ENCODE results near the gene CD36. TPM values are rescaled to one million over a fixed set of nuclear protein-coding genes. Genes with fewer than 3 reads are reported as not detected.
A peak's percentile ranks its signal among the peaks of the same experiment; 100 is the strongest.

CD36 gene
- total RNA-seq, 1 donor from 2014 or later: 1.6 TPM

DNA sequence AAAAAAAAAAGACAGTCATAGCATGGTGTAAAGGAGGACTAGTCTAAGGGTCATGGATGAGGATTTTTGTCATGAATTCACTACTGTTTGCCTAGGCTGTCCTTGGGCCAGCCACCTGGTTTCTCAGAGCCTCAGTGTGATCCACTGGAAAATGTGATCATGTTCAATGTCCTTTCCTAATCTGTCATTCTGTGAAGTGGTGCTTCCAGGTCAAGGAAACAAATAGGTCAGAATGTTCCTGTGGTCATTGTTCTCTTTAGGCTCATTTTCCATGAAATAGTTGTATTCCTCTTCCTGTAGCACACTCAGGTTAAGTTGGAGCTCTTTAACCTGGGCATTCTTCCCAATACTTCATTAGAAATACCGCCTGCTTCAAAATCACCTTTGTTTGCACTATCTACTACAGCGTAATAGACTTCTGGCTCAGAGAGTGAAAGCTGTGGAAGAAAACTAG lies 16.5 kb downstream of the CD36 start:
- Histone ChIP-seq H3K4me2 (no peak overlapping the region), H3K36me3 (no peaks in the 10 kb centered on the region), H3K4me3 (no peak overlapping the region), H3F3A (ENCODE audit: low read depth) (no peaks in the 10 kb centered on the region), H3K27me3 (no peaks in the 10 kb centered on the region), H3K9me3 (ENCODE audit: low read depth) (no peaks in the 10 kb centered on the region), H4K20me1 (ENCODE audit: low read depth) (no peaks in the 10 kb centered on the region), H2AFZ (replicated peaks) (no peak overlapping the region), H3K79me2 (ENCODE audit: low read depth) (no peaks in the 10 kb centered on the region), H3K4me1 (no peaks in the 10 kb centered on the region), H3K27ac (no peak overlapping the region), H3K9ac (no peak overlapping the region)
- Mint-ChIP-seq H3K36me3 (no peaks in the 10 kb centered on the region), H3K4me1 (no peaks in the 10 kb centered on the region), H3K9me3 (no peaks in the 10 kb centered on the region), H3K4me3 (no peak overlapping the region), H3K27me3 (ENCODE audit: insufficient read depth, low read depth) (peaks cover 2% of the 10 kb centered on the region), H3K27ac (no peak overlapping the region)
- no peak for DNase-seq (ENCODE audit: low spot score)
- TF ChIP-seq EZH2 (IDR thresholded peaks at IDR 0.05) (no peak), EZH2phosphoT487 (IDR thresholded peaks at IDR 0.05) (no peak)
- TF ChIP-seq, protein P1, sequence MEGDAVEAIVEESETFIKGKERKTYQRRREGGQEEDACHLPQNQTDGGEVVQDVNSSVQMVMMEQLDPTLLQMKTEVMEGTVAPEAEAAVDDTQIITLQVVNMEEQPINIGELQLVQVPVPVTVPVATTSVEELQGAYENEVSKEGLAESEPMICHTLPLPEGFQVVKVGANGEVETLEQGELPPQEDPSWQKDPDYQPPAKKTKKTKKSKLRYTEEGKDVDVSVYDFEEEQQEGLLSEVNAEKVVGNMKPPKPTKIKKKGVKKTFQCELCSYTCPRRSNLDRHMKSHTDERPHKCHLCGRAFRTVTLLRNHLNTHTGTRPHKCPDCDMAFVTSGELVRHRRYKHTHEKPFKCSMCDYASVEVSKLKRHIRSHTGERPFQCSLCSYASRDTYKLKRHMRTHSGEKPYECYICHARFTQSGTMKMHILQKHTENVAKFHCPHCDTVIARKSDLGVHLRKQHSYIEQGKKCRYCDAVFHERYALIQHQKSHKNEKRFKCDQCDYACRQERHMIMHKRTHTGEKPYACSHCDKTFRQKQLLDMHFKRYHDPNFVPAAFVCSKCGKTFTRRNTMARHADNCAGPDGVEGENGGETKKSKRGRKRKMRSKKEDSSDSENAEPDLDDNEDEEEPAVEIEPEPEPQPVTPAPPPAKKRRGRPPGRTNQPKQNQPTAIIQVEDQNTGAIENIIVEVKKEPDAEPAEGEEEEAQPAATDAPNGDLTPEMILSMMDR (IDR thresholded peaks at IDR 0.05): no peak

DNA sequence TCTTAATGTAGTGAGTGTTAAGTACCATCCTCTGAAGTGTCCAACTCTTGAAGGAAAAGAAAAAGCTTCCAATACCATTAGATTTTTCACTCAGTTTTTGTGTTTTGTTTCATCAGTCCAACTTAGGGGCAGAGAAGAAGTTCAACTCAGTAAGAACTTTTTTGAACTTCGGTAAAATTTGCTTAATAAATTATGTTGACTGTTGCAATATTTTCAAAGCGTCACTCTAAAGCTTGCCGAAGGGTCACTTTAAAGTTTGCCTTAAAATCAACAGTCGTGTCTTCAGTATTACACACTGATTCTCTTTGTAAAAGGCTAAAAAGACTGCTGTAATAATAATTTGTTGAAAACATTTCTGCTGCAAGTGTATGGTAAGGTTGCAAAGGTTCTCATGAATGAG lies 17.6 kb downstream of the CD36 start:
- no peak overlapping the region for H2AFZ ChIP-seq (replicated peaks)
- H3K27me3 ChIP-seq: no peaks in the 10 kb centered on the region
- Mint-ChIP-seq H3K36me3 (no peaks in the 10 kb centered on the region), H3K4me3 (no peak overlapping the region), H3K27ac (no peak overlapping the region), H3K9me3 (no peaks in the 10 kb centered on the region), H3K4me1 (no peaks in the 10 kb centered on the region), H3K27me3 (ENCODE audit: insufficient read depth, low read depth) (peaks cover 2% of the 10 kb centered on the region)
- H3K36me3 ChIP-seq: no peaks in the 10 kb centered on the region
- DNase-seq (ENCODE audit: low spot score): no peak
- H3K9me3 ChIP-seq (ENCODE audit: low read depth): no peaks in the 10 kb centered on the region
- H3K4me1 ChIP-seq: no peaks in the 10 kb centered on the region
- H3K4me2 ChIP-seq: no peak overlapping the region
- no peaks in the 10 kb centered on the region for H3F3A ChIP-seq (ENCODE audit: low read depth)
- H3K4me3 ChIP-seq: no peak overlapping the region
- H4K20me1 ChIP-seq (ENCODE audit: low read depth): no peaks in the 10 kb centered on the region
- H3K27ac ChIP-seq: no peak overlapping the region
- no peak overlapping the region for H3K9ac ChIP-seq
- TF ChIP-seq, protein P1 (IDR thresholded peaks at IDR 0.05): no peak
- TF ChIP-seq EZH2 (IDR thresholded peaks at IDR 0.05) (no peak), EZH2phosphoT487 (IDR thresholded peaks at IDR 0.05) (no peak)
- no peaks in the 10 kb centered on the region for H3K79me2 ChIP-seq (ENCODE audit: low read depth)

DNA sequence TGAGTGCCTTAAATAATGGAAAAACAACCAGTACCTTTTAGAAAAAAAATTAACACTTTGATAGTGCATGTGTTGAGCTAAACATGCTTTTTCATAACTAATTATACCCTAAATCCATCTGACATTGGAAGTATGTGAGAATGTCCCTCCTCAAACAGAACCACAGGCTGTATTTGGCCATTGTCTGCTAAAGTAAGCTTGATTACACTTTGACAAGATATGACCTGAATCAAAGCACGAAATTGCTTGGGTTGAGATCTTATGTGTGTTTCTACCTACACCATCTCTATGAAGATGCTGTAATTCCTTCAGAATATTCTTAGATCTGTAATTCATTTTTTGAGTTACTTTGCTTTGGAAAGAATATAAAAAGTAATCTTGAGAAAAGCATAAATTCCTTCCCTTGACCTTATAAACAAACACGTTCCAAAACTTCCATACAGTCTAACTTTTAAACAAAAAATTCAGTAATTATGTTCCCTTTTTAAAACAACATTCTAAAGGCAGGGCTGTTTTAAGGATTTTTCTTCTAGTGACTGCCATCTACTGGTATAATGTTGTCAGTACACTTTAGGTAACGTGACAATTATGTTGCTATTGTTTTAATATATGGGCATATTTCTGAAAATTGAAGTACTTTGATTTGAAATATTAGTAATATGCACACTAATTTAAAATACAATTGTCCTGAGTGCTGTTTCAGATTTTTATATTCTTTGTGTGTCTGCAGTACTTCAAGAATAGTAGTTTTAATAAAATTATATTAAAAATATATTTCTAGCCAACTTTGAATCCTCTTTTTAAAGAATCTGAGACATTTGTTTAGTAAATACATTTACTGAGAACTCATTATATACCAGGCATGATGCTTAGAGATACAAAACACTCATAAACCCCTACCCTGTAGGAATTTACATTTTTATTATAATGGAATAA lies 20.9 kb downstream of the CD36 start:
- no peak for TF ChIP-seq EZH2phosphoT487 (IDR thresholded peaks at IDR 0.05)
- no peak for TF ChIP-seq EZH2 (IDR thresholded peaks at IDR 0.05)
- TF ChIP-seq, protein P1 (IDR thresholded peaks at IDR 0.05): peak; percentile 78
- H3K4me3 Mint-ChIP-seq: no peak overlapping the region
- Histone ChIP-seq H3K36me3 (no peaks in the 10 kb centered on the region), H3K4me3 (no peak overlapping the region), H4K20me1 (ENCODE audit: low read depth) (no peaks in the 10 kb centered on the region), H2AFZ (replicated peaks) (peak overlapping the region; percentile 10), H3K4me1 (no peaks in the 10 kb centered on the region), H3K4me2 (no peak overlapping the region), H3K27me3 (no peaks in the 10 kb centered on the region), H3K79me2 (ENCODE audit: low read depth) (no peaks in the 10 kb centered on the region), H3K27ac (no peak overlapping the region), H3K9me3 (ENCODE audit: low read depth) (no peaks in the 10 kb centered on the region), H3K9ac (no peak overlapping the region), H3F3A (ENCODE audit: low read depth) (no peaks in the 10 kb centered on the region)
- peaks cover 2% of the 10 kb centered on the region for H3K27me3 Mint-ChIP-seq (ENCODE audit: insufficient read depth, low read depth)
- no peak overlapping the region for H3K27ac Mint-ChIP-seq
- no peaks in the 10 kb centered on the region for H3K4me1 Mint-ChIP-seq
- H3K9me3 Mint-ChIP-seq: no peaks in the 10 kb centered on the region
- no peaks in the 10 kb centered on the region for H3K36me3 Mint-ChIP-seq
- peak; percentile 37 for DNase-seq (ENCODE audit: low spot score)
